Stimulated activated naive CD4-positive, alpha-beta T cell (primary cell): Measurements from ENCODE around the gene LSAMP.
"Not testable (repeated sequence)": the region's sequence is repeated elsewhere in the genome, so short reads cannot be mapped to it uniquely, and the experiment has no call there.

Experiments
- DNase-seq, 6 experiments: peaks; one replicate each; lab custom pipeline; 2025; lab: John Stamatoyannopoulos, UW

LSAMP gene

DNA sequence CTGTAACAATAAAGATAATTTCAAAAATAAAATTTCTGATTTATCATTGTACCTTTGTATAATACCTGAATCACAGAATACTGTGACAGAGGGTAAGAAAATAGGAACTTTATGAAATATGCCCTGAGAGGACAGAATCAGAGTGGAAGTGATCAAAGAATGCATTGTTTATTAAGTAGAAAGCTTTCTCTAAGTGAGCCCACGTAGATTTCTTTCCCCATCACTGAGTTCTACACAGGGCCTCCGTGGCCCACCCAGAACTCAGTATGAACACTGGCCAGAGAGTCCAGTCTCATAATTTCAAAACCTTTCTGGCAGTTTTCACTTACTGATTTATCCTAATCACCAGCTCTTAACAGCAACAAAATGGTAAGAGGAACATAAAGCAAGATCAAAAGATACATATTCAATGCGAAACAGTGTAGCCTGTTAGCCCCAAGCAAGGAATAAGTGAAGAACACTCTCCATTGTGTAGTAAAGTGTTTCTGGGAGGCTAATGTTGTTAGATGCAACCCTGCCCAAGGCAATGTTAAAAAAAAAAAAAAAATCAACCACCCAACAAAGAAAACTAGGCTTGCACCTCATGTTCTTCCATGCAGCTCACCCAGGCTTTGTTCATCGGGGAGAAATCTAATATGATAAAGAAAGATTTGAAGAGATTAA is 341.3 kb downstream of the LSAMP start:
- DNase-seq, result no peak

DNA sequence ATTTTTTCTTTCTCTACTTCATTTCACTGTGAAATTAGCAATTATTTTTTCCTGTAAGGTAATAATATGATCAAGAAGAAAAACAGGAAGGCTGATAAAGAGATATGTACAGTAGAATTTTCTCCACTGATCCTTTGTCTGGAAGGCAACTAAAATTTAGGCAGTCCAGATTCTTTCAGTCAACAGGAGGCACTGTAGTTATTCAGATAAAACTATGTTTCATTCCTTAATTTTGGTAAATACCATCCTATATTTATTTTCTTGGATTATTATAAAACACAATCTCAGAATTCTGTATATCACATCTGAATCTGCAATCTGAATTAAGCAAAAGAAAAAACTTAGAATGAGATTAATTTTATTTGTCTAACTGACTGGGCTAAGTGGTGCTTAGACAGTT is 343.2 kb downstream of the LSAMP start:
- DNase-seq, result no peak

DNA sequence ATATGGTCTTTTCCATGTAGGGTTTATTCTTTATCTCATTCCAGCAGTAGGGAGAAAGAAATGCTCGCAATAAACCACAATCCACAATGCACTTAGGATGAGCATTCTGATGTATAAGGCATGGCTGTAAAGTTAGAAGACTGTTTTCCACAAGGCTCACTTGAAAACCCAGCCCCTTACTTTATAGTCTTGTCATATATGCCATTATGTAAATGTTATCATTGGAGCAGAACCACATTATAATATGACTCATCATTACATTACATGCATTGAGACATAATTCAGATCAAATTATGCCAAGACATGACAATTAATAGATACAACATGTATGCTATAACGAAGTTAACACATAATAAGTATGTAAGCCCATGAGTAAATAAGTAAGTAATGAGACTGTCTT is 348.1 kb downstream of the LSAMP start:
- DNase-seq, result no peak

DNA sequence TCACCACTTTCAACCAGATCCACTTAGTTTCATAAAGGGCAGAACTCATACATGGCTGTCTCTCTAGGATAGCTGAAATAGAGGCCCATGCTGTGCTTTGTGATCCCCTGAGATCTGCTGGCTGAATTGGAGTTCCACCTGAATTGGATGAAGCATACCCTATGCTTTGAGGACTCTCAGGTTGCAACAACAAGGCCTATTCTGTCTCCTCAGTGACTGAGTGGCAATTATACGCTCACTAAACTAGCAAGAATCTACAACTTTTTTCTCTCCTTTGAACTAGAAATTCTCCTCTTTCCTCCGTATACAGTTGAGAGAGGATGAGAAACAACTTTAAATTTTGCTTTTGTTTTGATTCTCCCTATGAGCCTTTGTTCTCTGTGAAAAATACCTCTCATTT is 348.7 kb downstream of the LSAMP start:
- no peak for DNase-seq

DNA sequence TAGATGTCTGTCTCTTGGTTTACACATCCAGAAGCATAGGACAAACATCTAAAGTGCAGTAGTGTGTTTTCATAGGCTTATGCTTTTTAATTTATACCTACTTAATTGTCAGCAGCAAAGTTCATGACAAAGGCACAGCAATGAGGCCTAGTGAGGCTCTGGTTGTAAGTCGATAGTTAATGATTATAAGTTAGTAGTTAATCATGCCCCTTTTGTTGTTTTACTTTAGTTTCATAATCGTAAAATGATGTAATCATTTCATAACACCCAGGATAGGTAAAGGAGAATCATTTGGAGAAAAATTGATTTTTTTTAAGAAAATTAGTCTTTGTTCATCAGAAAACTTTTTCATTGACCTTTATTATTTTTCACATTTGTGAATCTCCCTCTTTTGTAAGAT is 351.9 kb downstream of the LSAMP start:
- DNase-seq, result no peak

DNA sequence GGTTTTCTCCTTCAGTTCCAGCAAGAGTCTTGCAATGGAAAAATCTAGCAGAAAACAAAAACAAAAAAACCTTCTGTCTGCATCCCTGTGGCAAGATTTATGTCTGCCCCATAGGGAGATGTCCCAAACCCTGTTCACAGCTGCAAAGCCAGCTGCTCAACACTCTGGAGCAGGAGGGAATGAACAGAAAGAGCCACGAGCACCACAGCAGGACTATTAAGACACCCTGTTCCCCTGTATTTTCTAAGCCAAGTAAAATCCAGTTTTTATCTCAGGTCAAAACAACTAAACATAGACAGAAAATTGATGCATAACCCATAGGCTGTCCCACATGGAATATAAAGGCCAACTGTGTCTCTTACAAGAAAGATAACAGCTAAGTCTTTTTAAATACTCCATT is 357.9 kb downstream of the LSAMP start:
- DNase-seq, result no peak

DNA sequence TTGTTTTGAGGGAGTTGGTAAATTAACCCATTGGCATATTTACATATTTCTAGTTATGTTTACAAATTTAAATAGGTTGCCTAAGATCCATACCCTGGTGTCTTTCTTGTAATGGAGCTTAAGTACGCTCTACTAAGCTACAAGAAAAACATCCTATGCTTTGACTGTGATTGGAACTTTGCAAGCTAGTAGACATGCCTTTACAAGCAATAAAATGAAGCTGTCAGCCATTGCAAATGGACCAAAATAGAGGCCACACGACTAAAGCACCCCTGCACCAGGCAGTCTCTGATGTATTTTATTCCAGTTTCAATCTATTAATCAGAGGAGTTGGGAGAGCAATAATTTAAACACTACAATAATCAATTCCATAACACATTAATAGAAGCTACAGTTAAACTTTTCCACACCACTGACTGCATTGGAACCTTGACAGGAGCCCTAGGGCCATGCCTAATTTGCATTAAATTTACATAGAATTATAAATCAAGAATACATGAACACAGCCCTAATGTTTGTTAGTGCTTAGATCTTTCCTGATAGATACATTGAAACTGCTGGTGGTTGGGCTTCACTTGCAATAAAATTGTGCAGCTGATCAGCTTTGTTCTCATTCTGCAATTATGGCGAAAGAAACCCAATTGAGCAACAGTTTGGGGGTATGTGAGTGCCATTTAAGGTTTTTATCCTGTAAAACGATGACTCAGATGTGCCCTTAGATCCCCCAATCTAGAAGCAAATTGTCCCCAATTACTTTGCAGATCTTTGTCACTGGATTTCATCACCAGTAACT is 360.1 kb downstream of the LSAMP start:
- DNase-seq, result no peak

DNA sequence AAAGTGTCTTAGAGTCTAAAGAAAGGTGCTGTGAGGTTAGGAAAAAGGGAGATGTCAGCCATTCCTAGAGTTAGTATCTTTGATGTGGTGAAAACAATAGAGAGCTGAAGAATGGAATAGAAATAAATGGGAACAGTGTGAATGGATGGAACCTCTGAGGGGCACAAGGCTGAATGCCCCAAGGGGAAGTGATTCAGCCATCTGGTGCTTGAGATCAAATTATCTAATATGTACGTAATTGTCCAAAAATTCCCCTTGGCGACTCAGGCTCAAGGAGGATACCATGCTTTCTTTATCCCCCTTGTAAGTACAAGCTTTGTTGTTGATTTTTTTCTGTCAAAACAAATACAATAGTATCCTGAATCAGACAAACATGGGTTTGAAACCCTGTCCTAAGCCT is 361.6 kb downstream of the LSAMP start:
- no peak for DNase-seq

DNA sequence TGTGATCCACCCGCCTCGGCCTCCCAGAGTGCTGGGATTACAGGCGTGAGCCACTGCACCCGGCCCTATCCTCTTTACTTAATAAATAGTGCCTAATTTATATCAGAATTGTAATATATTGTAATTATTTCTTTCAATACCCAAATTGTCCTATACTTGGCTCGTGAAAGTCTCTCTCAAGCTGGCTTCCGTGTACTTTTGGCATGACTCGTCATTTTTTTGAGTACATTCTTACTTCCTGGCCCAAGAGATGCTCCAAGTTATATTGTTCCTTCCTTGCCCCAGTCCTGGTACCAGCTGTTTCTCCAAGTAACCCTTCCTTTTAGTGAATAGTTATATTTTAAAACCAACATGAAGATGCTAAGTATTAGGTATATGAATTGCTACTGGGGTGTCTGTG is 366.7 kb downstream of the LSAMP start:
- no peak for DNase-seq

DNA sequence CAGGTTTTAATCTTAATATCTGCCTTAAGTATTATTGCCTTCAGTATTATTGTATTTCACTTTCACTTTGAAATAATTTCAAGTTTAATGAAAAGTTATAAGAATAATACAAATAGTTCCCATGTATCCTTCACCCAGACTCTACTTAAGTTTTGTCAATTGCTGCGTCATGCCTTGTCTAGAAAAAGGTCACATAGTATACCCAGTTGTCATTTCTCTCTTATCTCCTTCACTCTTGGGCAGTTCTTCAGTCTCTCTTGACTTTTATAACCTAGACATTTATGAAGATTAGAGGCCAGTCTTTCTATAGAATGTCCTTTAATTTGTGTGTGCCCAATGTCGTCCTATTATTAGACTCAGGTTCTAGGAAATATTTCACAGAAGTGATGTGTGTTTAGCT is 367.7 kb downstream of the LSAMP start:
- no peak for DNase-seq

DNA sequence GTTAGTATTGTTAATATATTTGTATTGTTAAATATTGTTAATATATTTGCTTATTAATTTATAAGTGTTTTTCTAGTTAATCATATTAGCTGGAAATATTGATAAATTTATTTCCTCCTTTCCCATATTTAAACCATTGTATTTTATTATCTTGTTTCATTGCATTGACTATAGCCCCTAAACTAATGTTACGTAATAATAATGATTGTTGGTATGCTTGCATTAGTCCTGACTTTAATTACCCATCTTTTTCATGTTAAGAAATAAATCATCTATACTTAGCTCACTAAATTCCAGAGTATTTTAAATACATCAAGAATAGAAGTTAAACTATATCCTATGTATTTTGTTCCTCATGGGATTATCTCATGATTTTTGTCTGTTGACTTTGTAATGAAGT is 368.2 kb downstream of the LSAMP start:
- no peak for DNase-seq

DNA sequence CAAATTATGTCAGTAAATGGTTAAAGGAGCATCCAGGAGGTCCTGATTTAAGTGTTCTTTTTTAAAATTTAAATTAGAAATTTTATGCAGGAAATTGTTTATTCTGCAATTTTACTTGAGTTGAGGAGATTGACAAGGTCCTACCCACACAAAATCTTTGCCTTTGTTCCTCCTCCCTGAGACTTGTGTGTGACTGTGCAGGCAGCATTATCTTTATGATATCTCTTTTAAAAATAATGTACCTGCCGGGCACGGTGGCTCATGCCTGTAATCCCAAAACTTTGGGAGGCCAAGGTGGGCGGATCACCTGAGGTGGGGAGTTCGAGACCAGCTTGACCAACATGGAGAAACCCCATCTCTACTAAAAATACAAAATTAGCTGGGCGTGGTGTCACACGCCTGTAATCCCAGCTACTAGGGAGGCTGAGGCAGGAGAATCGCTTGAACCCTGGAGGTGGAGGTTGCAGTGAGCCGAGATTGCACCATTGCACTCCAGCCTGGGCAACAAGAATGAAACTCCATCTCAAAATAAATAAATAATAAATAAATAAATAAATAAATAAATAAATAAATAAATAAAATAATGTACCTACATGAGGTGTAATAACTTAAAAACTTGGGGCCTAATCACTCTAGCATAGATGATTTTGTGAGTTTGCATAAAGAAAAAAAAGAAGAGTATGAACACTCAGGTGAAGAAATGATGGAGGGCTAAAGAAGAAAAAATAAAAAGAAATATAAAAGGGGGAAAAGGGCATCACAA is 374.6 kb downstream of the LSAMP start:
- not testable (repeated sequence) for DNase-seq

DNA sequence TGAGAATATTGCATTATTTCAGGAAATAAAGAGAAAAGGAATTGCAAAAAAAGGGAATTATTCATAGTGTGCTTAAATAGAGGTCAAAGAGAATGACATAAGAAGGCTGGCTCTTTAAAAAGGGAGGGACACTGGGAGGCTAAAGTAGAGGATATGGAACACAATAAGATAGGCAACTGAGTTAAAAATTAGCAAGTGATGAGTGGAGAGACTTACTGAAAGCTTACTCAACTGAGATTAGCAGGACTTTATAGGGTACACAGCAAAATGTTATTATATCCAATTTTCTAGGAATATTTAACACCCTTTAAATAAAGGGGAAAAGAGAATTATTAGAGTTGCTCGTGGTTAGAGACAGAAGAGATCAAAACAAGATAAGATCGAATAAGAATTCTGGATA is 375.2 kb downstream of the LSAMP start:
- no peak for DNase-seq

DNA sequence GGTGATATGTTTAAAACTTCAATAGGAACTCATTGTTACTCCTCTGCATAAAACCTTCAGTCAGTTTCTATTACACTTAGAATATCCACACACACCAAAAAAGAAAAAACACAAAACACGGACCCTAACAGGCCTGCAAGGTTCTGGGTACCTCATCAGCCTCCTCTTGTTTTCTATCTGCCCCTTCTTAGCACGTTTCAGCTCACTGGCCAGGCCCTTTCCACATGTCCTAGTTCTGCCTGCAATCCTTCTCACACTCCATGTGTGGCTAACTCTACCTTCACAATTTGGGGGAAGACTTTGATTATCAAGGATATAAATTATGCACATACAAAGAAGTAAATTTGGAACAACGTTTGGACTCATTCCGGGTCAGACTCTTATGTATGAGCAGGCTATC is 376.3 kb downstream of the LSAMP start:
- DNase-seq, result no peak

DNA sequence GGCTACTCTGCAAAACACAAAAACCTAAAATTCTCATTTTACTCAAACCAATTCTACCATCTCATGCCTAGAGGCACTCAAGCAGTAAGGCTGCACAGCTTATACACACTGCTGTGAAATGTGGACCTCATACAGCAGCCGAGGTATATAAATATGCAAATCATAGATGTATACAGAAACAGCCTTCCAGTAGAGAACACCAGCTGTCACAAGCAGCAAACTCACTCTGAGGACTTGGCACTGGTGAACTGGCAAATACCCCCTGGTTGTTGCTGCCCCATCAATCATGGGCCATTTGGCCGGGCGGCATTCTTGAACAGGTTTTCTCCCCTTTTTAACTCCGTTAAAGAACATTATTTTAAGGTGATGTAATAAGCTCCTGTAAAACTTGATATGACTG is 378.0 kb downstream of the LSAMP start:
- no peak for DNase-seq

DNA sequence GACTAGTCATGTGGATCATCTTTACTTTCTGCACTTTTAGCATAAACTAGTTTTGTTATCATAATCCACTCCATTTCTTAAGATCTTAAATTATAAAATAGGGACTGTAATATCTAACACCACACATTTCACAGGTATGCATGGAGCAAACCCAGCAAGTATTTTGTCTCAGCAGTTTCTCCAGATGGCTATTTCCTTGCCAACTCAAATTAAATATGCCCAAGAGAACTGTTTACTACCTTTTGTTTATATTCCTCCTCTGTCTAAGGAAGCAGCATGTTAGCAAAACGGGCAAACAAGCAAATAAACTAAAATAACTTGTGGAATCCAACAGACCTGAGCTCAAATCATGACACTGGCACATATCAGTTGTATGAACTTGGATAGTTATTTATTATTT is 379.8 kb downstream of the LSAMP start:
- DNase-seq, result no peak

DNA sequence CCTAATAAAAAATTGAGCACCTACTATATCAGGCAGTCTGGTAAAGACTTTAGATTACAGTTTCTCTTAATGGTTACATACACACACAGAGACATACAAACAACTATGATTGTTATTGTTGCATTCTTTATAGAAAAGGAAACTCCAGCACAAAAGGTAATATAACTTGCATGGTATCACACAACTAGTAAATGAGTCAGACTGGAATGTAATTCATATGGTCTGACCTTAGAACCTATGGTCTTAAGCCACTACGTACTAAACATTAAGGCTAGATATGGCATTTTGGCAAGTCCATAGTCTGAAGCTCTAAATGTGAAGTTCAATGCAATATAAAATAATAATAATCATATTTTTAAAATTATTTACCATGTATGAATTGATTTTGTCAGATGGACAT is 380.6 kb downstream of the LSAMP start:
- DNase-seq, result no peak

DNA sequence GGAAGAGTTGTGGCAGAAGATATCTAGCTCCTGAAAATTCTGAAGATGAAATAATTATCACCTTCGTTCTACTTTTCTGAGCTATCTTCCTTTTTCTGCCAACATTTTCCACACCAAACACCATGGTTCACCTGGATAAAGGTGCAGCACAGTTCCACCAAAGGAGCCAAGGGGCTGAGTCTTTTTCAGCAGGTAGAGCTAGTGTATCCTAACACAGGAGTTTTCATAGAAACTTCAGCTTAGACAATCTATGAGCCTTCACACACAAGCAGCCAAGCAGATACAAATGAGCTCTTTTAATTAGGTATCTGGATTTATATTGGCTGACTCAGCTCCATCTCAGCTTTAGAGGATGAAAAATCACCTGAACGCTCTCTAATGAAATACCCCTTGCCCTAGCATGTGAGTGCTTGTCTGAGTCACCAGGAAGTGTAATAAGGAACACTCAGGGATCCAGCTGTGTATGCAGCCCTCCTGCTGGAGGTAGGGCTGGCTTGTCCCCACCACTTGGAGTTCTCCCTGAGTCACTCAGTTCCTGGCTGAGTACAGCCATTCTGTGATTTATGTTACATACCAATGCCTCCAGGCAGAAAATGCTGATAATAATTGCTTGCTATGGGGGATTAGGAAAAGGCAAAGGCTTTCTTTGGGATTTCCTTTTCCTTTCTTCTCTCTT is 385.7 kb downstream of the LSAMP start:
- no peak for DNase-seq

DNA sequence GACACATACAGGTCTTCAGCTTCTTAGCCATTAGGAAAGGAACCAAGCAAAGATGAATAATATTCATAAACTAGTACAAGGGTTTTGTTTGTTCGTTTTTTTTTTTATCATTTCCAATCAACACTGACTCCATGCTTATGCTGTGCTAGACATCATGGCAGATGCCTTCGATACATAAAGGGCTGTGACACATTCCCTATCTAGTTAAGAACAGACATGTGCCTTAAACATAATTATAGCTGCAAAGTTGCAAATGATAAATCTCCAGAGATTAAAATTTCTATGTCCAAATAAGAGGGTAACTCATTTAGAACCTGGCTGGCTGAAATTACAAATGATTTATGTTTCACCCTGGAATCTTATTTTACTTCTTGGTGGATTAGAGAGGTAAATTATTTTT is 386.4 kb downstream of the LSAMP start:
- DNase-seq, result no peak

DNA sequence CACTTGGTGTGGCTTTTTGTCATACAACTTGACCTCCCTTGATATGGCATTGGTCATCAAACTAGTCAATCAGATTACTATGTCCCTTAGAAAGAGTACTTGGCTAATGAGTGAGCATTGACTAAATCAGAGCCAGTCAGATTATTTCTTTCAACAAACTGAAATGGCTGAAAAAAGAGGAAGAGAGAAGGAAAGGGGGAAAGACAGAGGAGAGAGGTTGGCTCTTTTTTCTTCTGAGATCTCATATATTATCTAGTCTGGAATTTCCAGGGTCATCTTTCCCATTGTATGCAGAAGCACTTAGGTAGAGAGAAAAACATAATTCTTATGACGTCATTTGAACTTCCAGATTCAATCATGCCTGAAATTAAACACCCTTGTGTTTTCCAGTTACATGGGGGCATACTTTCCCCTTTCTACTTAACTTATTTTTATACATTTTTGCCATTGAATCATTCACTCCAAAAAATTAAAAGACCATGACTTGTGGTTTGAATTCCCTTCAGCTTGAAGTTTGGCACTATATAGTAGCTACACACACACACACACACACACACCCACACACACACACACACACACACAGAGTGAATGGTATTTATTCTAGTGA is 387.8 kb downstream of the LSAMP start:
- DNase-seq, result no peak

DNA sequence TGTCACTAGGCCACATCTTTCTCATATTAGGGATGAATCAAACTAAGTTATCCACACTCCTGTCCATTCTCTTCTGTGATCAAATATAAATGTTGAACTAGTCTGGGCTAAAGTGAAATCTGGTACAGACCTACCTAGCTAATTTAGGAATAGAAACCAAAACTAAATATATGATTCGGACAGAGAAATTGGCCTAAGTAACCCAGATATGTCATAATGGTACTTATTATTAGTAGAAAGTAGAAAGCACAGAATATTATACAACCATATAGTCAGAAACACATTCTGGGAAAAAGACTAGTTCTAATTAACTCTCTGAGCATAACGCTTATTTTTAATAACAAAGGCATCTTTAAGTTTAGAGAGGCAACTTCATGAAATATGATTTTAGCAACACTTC is 389.0 kb downstream of the LSAMP start:
- no peak for DNase-seq

DNA sequence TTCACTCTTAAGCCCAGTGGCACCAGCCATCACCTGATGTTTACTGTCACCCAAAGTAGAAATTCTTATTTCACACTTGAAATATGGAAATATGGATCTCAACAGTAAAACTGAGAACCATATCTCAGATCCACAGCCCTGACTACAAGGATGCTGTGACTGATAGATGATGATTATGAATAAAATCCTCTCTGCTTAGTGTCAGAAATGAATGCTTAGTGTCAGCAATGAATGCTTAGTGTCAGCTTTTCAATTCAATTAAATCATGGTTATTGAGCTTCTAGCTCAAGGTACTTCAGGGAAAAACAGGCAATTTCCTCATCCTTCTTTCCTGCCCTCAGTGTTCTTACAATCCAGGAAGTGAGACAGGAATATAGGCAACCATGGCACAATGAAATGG is 392.3 kb downstream of the LSAMP start:
- DNase-seq, result no peak
